GM21529 (cell line): ENCODE data around the gene SLC16A13.

Experiments used
- ATAC-seq: cut with Tn5 transposase; IDR thresholded peaks from one replicate; pipeline ENCODE4 v1.9.1; 2021; ENCODE audit not compliant: unreplicated experiment

Gene SLC16A13

DNA sequence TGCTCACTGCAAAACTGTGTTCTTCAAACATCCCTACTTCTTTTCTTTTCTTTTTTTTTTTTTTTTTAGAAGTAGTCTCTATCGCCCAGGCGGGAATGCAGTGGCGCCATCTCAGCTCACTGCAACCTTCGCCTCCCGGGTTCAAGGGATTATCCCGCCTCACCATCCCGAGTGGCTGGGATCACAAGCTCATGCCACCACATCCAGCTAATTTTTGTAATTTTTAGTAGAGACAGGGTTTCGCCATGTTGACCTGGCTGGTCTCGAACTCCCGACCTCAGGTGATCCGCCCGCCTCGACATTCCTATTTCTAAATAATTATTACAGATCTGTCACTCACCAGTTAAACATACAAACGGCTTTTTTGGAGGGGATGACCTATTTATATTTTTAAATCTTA is 24.4 kb upstream of the SLC16A13 start:
- no peak for ATAC-seq

- ATAC-seq: no peak
Measured at GRCh38 chr17:7011942-7012254, 23.9 kb upstream of the SLC16A13 start.

- peak; percentile 81 for ATAC-seq
Measured at GRCh38 chr17:7014261-7014994, 21.4 kb upstream of the SLC16A13 start.

GRCh38 chr17:7014995-7015958 is 20.5 kb upstream of the SLC16A13 start:
- peak; percentile 17 for ATAC-seq

GRCh38 chr17:7016418-7016817 is 19.4 kb upstream of the SLC16A13 start:
- no peak for ATAC-seq

- no peak for ATAC-seq
Measured at GRCh38 chr17:7016886-7017826, 18.7 kb upstream of the SLC16A13 start.

- no peak for ATAC-seq
Measured at GRCh38 chr17:7017827-7018200, 18.0 kb upstream of the SLC16A13 start.

GRCh38 chr17:7018331-7018964 is 17.4 kb upstream of the SLC16A13 start:
- no peak for ATAC-seq

GRCh38 chr17:7019367-7019766 is 16.4 kb upstream of the SLC16A13 start:
- ATAC-seq: no peak

- no peak for ATAC-seq
Measured at GRCh38 chr17:7019839-7020519, 15.8 kb upstream of the SLC16A13 start.

DNA sequence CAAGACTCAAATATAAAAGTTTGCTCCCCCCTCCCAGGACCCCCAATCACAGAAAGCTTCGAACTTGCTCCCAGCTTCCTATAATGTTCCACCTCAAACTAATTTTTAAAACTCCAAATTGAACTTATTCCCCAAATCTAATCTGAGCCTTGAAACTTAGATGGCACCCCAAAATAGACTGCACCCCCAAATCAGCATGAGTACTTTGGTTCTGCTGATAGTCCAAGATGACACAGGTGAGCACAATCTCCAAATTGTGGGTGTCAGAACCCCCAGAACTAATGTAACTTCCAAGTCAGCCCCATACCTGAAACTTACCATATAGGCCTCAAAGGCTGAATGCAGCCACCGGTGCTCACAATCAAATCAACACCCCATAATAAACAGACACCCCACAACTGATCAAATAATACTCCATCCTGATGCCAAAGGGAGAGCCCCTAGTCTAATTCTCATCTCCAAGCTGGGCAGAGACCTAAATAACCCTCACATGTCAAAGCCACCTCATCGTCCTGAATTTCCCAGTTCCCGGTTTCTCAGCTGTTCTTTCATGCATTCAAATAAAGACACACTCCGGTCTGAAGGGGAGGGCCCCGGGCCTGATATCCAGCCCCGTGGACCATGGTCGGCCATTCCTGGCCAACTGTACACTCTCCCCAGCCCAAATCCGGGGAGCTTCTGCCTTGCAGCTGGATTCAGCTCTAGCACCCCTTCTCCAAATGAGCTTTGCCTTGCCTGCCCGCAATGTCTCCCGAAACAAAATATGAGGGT is 14.7 kb upstream of the SLC16A13 start:
- no peak for ATAC-seq

GRCh38 chr17:7021993-7022778 is 13.6 kb upstream of the SLC16A13 start:
- ATAC-seq: peak; percentile 54

GRCh38 chr17:7022781-7023571 is 12.8 kb upstream of the SLC16A13 start, which contains the start of gene BCL6B:
TSS of gene BCL6B (plus strand) at chr17:7023050. CDS start at chr17:7023672, 622 bp downstream.
- ATAC-seq: no peak

DNA sequence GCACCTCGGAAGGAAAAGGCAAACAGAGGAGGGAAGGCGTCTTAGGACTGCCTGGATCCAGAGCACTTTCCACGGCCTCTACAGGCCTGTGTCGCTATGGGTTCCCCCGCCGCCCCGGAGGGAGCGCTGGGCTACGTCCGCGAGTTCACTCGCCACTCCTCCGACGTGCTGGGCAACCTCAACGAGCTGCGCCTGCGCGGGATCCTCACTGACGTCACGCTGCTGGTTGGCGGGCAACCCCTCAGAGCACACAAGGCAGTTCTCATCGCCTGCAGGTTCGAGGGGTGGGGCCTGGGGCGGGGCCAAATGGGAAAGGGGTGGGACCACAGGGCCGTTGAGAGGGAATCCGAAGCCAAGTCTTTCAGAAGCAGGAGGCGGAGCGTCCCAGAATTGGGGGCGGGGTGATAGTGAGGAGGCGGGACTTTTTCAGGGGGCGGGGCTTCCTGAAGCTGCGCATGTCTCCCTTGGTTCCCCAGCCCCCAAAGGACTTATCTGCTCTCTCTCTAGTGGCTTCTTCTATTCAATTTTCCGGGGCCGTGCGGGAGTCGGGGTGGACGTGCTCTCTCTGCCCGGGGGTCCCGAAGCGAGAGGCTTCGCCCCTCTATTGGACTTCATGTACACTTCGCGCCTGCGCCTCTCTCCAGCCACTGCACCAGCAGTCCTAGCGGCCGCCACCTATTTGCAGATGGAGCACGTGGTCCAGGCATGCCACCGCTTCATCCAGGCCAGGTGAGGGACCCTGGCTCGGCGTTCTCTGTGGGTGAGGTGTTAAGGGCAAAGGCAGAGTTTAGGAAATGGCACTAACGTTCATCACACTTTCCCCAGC is 12.0 kb upstream of the SLC16A13 start:
- peak; percentile 64 for ATAC-seq

- no peak for ATAC-seq
Measured at GRCh38 chr17:7024402-7024785, 11.4 kb upstream of the SLC16A13 start.

- no peak for ATAC-seq
Measured at GRCh38 chr17:7025245-7025644, 10.6 kb upstream of the SLC16A13 start.
